Activated naive CD8-positive, alpha-beta T cell treated with anti-CD3 and anti-CD28 coated beads for 36 hours (primary cell): Measurements from ENCODE around the gene TMEM128. TPM values are rescaled to one million over a fixed set of nuclear protein-coding genes. Genes with fewer than 3 reads are reported as not detected.
"Not testable (repeated sequence)": the region's sequence is repeated elsewhere in the genome, so short reads cannot be mapped to it uniquely, and the experiment has no call there.

Source experiments
- DNase-seq: peaks from one replicate; pipeline ENCODE4 v3.0.0; 2021
- H3K27ac Mint-ChIP-seq: one replicate; pipeline ENCODE4 v1.8.0; 2022; ENCODE audit warnings: mild to moderate bottlenecking, moderate library complexity, mixed read lengths
- H3K27me3 Mint-ChIP-seq: one replicate; pipeline ENCODE4 v1.8.0; 2022; ENCODE audit warnings: mild to moderate bottlenecking, mixed read lengths
- H3K36me3 Mint-ChIP-seq: one replicate; pipeline ENCODE4 v1.8.0; 2021; ENCODE audit warnings: mild to moderate bottlenecking, mixed read lengths
- H3K4me1 Mint-ChIP-seq: one replicate; pipeline ENCODE4 v1.8.0; 2021; ENCODE audit warnings: mixed read lengths
- H3K4me3 Mint-ChIP-seq: one replicate; pipeline ENCODE4 v1.8.0; 2022; ENCODE audit warnings: mild to moderate bottlenecking, moderate library complexity, mixed read lengths
- H3K9me3 Mint-ChIP-seq: one replicate; pipeline ENCODE4 v1.8.0; 2022; ENCODE audit warnings: mixed read lengths
- total RNA-seq, 2 experiments: library from RNA; stranded (reverse); gene quantifications; one replicate each; pipeline ENCODE4 v1.2.3, GENCODE V29; 2021

Gene TMEM128
- total RNA-seq, 2 experiments from 2014 or later = 23.6 to 25.0 TPM

DNA sequence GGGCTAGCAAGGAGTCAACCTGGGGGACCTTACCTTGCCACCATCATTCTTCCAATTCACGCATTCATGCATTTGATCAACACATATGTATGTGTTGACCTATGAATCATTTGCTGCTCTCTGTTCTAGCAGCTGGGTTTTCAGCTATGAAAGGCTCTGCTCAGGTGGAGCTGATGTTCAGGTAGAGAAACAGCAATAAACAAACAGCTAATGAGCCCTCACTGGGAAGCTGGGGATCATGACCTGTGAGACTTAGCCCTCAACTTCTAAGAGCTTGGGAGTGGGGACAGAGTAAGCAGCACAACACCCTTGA is 19.7 kb downstream of the TMEM128 start:
- H3K4me3 Mint-ChIP-seq = no peak overlapping the region
- H3K4me1 Mint-ChIP-seq = peaks cover 5% of the 10 kb centered on the region
- peaks cover 6% of the 10 kb centered on the region for H3K36me3 Mint-ChIP-seq
- peaks cover 63% of the 10 kb centered on the region for H3K27me3 Mint-ChIP-seq
- no peak for DNase-seq
- H3K9me3 Mint-ChIP-seq = peaks cover 5% of the 10 kb centered on the region
- H3K27ac Mint-ChIP-seq = no peak overlapping the region

DNA sequence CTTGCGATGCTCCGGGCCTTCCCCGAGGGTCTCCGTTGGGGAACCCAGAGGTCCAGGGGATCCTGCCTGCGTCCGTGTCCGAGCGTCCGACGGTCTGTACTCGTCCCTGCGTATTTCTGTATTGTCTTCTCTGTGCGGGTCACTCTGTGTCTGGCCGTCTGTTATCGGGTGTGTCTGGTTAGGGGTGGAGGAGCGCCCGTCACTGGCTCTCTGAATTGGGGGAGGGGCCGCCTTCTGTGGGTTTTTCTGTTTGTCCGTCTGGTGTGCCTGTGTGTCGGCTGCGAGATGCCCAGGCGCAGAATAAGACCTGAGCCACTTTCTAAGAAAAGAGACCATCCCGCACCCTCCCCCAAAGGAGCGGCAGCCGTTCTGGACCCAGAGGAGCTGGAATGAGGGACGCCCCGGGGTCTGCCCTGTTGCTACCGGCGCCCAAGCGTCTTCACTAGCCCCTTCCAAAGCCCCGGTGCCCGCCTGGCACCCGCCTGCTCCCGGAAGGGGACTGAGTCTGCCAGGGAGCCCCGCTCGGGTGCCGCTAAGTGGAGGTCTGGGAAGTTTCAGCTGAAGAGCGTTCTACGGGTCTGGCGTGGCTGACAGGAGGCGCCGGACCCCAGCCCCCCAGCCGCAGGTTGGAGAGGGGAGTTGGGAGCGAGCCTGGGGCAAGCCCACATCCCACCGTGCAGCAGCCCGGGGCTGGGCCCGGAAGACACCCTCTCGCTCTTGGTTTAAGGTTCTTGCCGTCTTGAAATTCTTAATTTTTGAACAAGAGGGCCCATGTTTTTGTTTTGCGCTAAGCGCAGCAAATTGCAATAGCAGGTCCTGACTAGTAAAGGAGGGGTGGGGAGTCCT is 20.3 kb downstream of the TMEM128 start:
- Mint-ChIP-seq H3K27ac (no peak overlapping the region), H3K9me3 (peaks cover under 1% of the 10 kb centered on the region), H3K36me3 (peaks cover 6% of the 10 kb centered on the region), H3K27me3 (peaks cover 67% of the 10 kb centered on the region), H3K4me3 (no peak overlapping the region), H3K4me1 (peaks cover 5% of the 10 kb centered on the region)
- no peak for DNase-seq

DNA sequence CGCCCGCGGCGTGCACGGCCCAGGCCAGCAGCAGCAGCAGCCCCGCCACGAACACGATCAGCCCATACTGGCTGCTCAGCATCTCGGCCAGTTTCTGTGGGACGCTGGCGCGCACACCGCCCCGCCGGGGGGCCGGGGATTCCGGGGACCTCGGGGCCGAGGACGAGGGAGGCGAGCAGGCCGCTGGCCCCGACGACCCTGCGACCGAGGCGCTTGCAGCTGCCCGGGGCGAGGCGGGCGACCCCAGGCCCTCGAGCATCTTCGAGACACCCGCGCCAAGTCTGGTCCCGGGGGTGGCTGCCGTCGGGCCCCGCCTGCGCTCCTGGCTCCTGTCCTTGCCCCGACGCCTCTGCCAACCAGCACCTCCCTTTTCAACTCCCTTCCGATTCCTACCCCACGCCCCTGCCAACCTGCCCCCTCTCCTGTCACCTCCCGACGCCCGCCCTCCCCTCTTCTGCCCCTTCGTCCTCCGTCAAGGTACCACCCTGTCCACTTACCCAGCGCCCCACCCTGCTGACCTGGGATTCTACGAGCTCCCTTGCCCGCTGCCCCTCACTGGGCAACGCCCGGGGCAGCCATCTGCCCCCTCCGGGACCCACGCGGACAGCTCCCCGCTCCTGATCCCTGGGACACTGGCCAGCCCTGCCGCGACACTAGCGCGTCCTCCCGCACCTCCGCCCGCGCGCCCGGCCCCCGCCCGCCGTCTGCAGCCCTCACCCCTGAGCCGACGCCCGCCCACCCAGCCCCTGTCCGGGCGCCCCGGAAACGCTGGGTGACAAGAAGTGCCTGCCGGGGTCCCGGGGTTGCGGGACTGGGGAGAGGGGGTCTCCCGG is 21.2 kb downstream of the TMEM128 start, which contains the start of gene OTOP1:
Gene OTOP1 (minus strand): TSS at position 324 of the 833 bp plus-strand sequence. CDS start 65 bp downstream, at position 259.
- H3K36me3 Mint-ChIP-seq = peaks cover 6% of the 10 kb centered on the region
- peak within 1 kb of the TSS; percentile 35 for H3K4me3 Mint-ChIP-seq
- peaks cover 76% of the 10 kb centered on the region for H3K27me3 Mint-ChIP-seq
- peaks cover 5% of the 10 kb centered on the region for H3K4me1 Mint-ChIP-seq
- no peak for DNase-seq
- H3K9me3 Mint-ChIP-seq = no peaks in the 10 kb centered on the region
- H3K27ac Mint-ChIP-seq = no peak within 1 kb of the TSS

DNA sequence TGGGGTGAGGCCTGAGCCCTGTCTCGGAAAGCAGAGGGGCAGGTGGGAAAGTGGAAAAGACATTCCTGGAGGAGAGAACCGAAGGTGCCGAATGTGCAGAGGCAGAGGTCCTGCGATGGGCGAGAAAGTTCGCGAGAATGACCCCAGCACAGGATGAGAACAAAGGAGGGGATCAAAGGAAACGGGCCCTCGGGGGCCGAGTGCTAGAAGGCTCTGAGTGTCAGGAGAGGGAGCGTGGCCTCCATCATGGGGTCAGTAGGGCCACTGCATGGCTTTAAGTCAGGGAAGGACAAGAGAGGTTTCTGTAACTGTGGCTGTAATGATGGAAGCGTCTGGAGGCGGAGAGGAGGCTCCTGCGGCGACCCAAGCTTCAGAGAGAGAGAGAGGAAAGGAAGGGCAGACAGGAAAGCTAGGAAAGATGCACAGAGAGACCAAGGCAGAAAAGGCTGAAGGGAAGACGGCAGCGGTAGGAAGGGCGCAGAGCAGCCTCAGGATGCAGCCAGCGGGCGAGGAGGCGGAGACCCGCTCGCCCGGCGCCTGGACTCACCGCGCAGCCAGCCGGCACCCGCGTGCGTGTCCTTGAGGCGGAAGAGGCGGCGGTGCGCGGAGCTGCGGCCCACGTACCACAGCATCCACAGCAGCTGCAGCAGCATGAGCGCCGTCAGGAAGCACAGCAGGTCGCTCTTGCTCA is 22.0 kb downstream of the TMEM128 start:
- H3K36me3 Mint-ChIP-seq = peaks cover 6% of the 10 kb centered on the region
- no peak for DNase-seq
- peaks cover 81% of the 10 kb centered on the region for H3K27me3 Mint-ChIP-seq
- H3K9me3 Mint-ChIP-seq = no peaks in the 10 kb centered on the region
- H3K4me1 Mint-ChIP-seq = peaks cover 5% of the 10 kb centered on the region
- peak overlapping the region; percentile 35 for H3K4me3 Mint-ChIP-seq
- no peak overlapping the region for H3K27ac Mint-ChIP-seq

DNA sequence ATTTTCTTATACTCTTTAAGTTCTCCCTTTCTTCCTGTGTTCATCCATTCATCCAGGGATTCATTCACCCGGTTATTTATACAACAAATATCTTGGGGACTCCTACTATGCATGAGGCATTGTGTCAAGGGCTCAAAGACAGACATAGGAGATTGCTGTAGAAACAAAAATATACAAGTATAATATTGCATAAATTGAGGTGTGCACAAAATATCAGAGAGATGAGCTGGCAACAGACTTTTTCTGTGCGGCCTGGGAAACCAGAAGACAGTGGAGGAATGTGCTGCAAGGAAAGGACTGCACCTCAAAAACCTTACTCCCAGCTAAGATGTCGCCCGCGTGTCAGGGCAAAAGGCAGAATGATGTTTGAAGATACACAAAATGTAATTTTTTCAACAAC is 30.9 kb downstream of the TMEM128 start:
- Mint-ChIP-seq H3K9me3 (no peaks in the 10 kb centered on the region), H3K27ac (no peak overlapping the region), H3K4me1 (no peaks in the 10 kb centered on the region), H3K4me3 (no peak overlapping the region), H3K36me3 (no peaks in the 10 kb centered on the region), H3K27me3 (peaks cover 43% of the 10 kb centered on the region)
- no peak for DNase-seq

DNA sequence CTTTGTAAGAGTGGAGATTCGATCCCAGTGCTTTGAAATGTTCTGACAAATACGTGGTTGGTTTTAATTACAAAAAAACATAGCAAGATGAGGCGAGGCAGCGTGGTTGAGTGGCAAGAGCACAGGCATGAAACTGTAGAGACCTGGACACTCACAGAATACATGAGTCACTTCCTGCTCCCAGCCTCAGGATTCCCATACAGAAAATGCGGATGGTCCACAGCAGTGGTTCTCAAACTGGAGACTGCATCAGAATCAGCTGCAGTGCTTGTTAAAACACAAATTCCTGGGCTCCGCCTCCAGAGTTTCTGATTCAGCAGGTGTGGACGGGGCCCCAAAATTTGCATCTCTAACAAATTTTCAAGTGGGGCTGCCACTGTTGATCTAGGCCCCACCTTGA is 31.4 kb downstream of the TMEM128 start:
- Mint-ChIP-seq H3K9me3 (no peaks in the 10 kb centered on the region), H3K4me3 (no peak overlapping the region), H3K27me3 (peaks cover 39% of the 10 kb centered on the region), H3K27ac (no peak overlapping the region), H3K36me3 (no peaks in the 10 kb centered on the region), H3K4me1 (no peaks in the 10 kb centered on the region)
- DNase-seq = no peak

DNA sequence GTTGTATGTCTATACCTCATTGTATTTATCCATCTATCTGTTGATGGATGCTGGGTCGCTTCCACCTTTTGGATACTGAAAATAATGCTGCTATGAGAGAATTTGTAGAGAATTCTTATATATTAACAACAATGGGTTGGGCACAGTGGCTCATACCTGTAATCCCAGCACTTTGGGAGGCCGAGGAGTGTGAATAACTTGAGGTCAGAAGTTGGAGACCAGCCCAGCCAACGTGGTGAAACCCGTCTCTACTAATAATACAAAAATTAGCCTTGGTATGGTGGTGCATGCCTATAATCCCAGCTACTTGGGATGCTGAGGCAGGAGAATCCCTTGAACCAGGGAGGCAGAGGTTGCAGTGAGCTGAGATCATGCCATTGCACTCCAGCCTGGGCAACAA is 34.3 kb downstream of the TMEM128 start:
- not testable (repeated sequence) for H3K4me1 Mint-ChIP-seq, H3K27ac Mint-ChIP-seq, DNase-seq, H3K4me3 Mint-ChIP-seq, H3K36me3 Mint-ChIP-seq, H3K9me3 Mint-ChIP-seq
- peaks cover 40% of the 10 kb centered on the region for H3K27me3 Mint-ChIP-seq

DNA sequence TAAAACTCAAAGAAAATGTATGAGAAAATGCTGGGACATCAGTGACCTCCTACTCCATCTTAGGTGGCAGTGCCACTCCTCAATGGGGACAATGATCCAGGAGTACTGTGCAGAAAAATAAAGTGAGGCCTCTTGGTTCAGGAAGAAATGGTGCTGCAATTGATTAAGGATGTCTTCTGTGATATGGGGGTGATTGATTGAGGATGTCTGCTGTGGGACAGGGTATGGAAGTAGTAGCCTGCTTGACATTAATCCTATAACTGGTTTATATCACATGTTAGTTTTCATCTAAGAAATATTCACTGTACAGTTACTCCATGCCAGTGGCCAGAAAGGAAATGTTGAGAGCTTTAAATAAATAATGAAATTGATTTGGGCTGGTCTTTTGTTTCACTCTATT is 41.8 kb downstream of the TMEM128 start:
- Mint-ChIP-seq H3K36me3 (no peaks in the 10 kb centered on the region), H3K4me1 (peaks cover 2% of the 10 kb centered on the region)

DNA sequence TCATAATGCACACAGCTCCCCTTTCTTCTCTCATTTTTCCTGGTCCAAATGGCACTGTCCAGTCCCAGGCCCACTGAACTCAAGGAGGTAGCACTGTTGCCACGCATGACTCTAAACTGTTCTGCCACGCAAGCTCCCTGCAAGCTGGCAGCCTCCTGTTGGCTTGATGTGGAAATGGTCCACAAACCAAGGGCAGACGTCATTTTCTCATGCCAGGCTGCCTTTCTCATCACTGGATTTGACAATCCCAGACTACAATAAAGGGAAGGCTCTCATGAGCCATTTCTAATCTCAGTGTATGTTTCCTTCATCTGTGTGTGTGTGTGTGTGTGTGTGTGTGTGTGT is 43.6 kb downstream of the TMEM128 start:
- Mint-ChIP-seq H3K4me3 (no peak overlapping the region), H3K27me3 (peaks cover 39% of the 10 kb centered on the region), H3K9me3 (no peaks in the 10 kb centered on the region), H3K4me1 (peaks cover 2% of the 10 kb centered on the region), H3K36me3 (no peaks in the 10 kb centered on the region), H3K27ac (no peak overlapping the region)
- DNase-seq = no peak

More for the DNA sequence above, 41.8 kb downstream of the TMEM128 start:
- no peaks in the 10 kb centered on the region for H3K9me3 Mint-ChIP-seq
- no peak for DNase-seq
- H3K4me3 Mint-ChIP-seq = no peak overlapping the region
- H3K27me3 Mint-ChIP-seq = peaks cover 52% of the 10 kb centered on the region
- no peak overlapping the region for H3K27ac Mint-ChIP-seq

DNA sequence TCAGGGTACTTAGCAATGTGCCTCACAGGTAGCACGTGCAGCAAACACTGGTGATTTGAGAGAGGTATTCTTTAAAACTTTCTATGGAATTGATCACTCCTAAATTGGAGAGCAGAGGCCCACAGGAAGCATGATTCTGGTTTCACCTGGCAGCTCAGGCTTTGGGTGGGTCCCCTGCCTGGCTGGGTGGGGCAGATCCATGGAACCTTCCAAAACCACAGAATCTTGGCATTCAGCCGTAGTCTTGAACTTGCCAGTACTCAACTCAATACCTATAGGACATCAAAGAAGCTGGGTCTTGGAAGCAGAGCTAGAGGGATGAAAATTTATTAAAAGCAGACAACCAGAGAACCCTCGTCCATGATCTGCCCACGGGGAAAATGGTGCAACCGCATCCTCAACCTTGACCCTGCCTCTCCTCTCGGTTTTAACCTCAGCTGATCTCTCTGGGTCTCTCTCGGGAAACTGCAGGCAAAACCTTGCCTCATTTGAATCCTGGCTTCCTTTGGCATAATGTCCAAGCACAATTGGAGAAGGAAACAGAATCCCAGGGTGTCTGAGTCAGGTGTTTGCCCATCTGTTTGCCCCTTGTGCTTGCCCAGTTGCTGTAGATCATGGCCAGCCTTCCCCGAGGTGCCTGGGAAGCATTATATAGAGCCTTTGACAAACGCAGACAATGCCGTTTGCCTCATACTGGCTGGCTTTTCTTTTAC is 44.2 kb downstream of the TMEM128 start:
- DNase-seq = no peak
- H3K4me1 Mint-ChIP-seq = peaks cover 2% of the 10 kb centered on the region
- peaks cover 38% of the 10 kb centered on the region for H3K27me3 Mint-ChIP-seq
- H3K9me3 Mint-ChIP-seq = no peaks in the 10 kb centered on the region
- no peak overlapping the region for H3K4me3 Mint-ChIP-seq
- H3K27ac Mint-ChIP-seq = no peak overlapping the region
- no peaks in the 10 kb centered on the region for H3K36me3 Mint-ChIP-seq

DNA sequence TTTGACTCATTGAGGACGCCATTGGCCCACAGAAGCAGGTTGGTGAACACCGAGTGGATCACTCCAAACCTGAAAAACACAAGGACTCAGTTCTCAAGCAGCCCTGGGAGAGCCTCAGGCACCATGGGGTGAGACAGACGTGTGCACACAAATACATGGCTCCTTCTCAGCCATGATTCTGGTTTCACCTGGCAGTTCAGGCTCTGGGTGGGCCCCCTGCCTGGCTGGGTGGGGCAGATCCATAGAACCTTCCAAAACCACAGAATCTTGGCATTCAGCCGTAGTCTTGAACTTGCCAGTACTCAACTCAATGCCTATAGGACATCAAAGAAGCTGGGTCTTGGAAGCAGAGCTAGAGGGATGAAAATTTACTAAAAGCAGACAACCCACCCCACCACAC is 45.5 kb downstream of the TMEM128 start:
- Mint-ChIP-seq H3K9me3 (no peaks in the 10 kb centered on the region), H3K27ac (no peak overlapping the region), H3K4me1 (no peaks in the 10 kb centered on the region), H3K4me3 (no peak overlapping the region), H3K27me3 (peaks cover 28% of the 10 kb centered on the region), H3K36me3 (no peaks in the 10 kb centered on the region)
- no peak for DNase-seq

DNA sequence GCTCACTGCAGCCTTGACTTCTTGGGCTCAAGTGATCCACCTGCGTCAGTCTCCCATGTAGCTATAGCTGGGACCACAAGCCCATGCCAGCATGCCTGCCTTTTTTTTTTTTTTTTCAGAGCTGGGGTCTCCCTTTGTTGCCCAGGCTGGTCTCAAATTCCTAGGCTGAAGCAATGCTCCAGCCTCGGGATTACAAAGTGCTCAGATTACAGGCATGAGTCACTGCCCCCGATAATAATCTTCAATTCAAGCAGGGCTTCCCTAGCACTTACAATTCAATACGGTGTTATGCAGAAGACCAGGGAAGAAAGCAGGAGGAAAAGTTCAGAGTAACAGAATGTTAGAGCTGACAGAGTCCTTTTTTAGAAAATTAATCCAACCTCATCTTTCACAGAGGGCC is 47.4 kb downstream of the TMEM128 start:
- Mint-ChIP-seq H3K9me3 (no peaks in the 10 kb centered on the region), H3K36me3 (no peaks in the 10 kb centered on the region), H3K27ac (no peak overlapping the region), H3K27me3 (peaks cover 29% of the 10 kb centered on the region), H3K4me3 (no peak overlapping the region), H3K4me1 (no peaks in the 10 kb centered on the region)
- DNase-seq = no peak

DNA sequence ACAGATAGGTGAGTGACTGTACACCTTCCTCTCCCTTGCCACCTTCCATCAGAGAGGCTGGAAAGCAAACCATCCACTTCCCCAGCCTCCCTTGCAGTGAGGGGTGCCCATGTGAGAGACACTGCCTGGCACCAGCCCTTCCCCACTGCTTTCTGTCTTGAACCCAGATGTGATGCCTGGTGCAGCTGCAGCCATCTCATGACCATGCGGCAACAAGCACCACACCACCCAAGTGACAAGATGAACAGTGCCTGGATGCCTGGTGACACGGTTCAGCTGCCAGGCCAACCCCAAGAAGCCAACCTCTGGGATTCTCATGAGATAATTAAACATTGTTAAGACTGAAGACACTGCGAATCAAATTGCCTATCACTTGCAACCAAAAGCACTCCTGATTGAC is 52.7 kb downstream of the TMEM128 start:
- no peaks in the 10 kb centered on the region for H3K9me3 Mint-ChIP-seq
- H3K4me1 Mint-ChIP-seq = peaks cover 4% of the 10 kb centered on the region
- no peaks in the 10 kb centered on the region for H3K36me3 Mint-ChIP-seq
- DNase-seq = no peak
- peaks cover 27% of the 10 kb centered on the region for H3K27me3 Mint-ChIP-seq
- H3K4me3 Mint-ChIP-seq = no peak overlapping the region
- H3K27ac Mint-ChIP-seq = no peak overlapping the region

DNA sequence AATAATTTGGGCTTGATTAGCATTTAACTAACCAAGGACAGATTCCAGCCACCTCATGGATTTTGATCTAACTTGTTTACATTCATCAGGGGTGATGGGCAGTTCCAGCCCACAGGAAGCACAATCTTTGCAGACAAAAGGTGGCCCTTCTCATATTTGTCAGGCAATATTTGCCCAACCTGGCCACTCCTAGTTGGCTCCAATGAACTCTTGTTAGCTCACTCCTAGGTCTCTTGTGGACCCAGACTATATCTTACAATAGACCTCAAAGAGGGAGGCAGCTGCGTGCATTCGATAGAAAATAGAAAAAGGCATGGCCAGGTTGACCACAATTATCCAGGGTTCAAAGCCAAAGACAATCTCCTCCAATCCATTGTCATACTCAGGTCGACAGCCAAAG is 59.5 kb downstream of the TMEM128 start:
- H3K4me3 Mint-ChIP-seq, H3K36me3 Mint-ChIP-seq, H3K9me3 Mint-ChIP-seq, DNase-seq, H3K4me1 Mint-ChIP-seq, H3K27ac Mint-ChIP-seq: not testable (repeated sequence)
- H3K27me3 Mint-ChIP-seq = peaks cover 40% of the 10 kb centered on the region
